ENCODE measurements around the gene CXCL11. TPM values are rescaled to one million over a fixed set of nuclear protein-coding genes. Genes with fewer than 3 reads are reported as not detected.

Gene CXCL11
- total RNA-seq, 4 donors from 2014 or later: not detected

GRCh38 chr4:76017056-76017686 lies 18.7 kb downstream of the CXCL11 start:
- WGBS: 91% methylated on average over 3 of the region's 3 CpGs
- Histone ChIP-seq H3K9me3 (no peaks in the 10 kb centered on the region), H3K36me3 (no peaks in the 10 kb centered on the region), H3K27ac (replicated peaks in 1 of 4) (no peak overlapping the region), H3K4me3 (no peak overlapping the region), H3K27me3 (no peaks in the 10 kb centered on the region), H3K4me1 (peaks cover 2 to 8% (median 5%) of the 10 kb centered on the region in 4 donors)
- no peak for DNase-seq (ENCODE audit: extremely low spot score)
- intact Hi-C loops (cut with DNase I): no loop called here
- TF ChIP-seq POLR2AphosphoS5 (IDR thresholded peaks at IDR 0.05) (no peak), EP300 (IDR thresholded peaks at IDR 0.05) (no peak), CTCF (IDR thresholded peaks at IDR 0.05) (no peak), POLR2A (IDR thresholded peaks at IDR 0.05; ENCODE audit: low read depth) (no peak)

GRCh38 chr4:76016393-76016792 lies 19.5 kb downstream of the CXCL11 start:
- Histone ChIP-seq H3K27me3 (no peaks in the 10 kb centered on the region), H3K4me3 (no peak overlapping the region), H3K9me3 (no peaks in the 10 kb centered on the region), H3K27ac (replicated peaks in 1 of 4) (no peak overlapping the region), H3K4me1 (peaks cover 5 to 16% (median 13%) of the 10 kb centered on the region in 4 donors), H3K36me3 (no peaks in the 10 kb centered on the region)
- 81% methylated on average over 2 of the region's 2 CpGs for WGBS
- TF ChIP-seq POLR2A (IDR thresholded peaks at IDR 0.05; ENCODE audit: low read depth) (no peak), EP300 (IDR thresholded peaks at IDR 0.05) (no peak), CTCF (IDR thresholded peaks at IDR 0.05) (no peak), POLR2AphosphoS5 (IDR thresholded peaks at IDR 0.05) (no peak)
- DNase-seq (ENCODE audit: extremely low spot score): no peak
- intact Hi-C loops (cut with DNase I): no loop called here

- TF ChIP-seq POLR2AphosphoS5 (IDR thresholded peaks at IDR 0.05) (no peak), POLR2A (IDR thresholded peaks at IDR 0.05; ENCODE audit: low read depth) (no peak), CTCF (IDR thresholded peaks at IDR 0.05) (no peak), EP300 (IDR thresholded peaks at IDR 0.05) (no peak)
- H3K27me3 ChIP-seq: no peaks in the 10 kb centered on the region
- H3K4me3 ChIP-seq: no peak overlapping the region
- no peaks in the 10 kb centered on the region for H3K36me3 ChIP-seq
- WGBS: 15% methylated on average over 1 of the region's 1 CpG
- no peak overlapping the region for H3K27ac ChIP-seq (replicated peaks in 1 of 4)
- intact Hi-C loops (cut with DNase I): no loop called here
- no peaks in the 10 kb centered on the region for H3K9me3 ChIP-seq
- DNase-seq (ENCODE audit: extremely low spot score): no peak
- peaks cover 5 to 20% (median 14%) of the 10 kb centered on the region in 4 donors for H3K4me1 ChIP-seq
Measured at GRCh38 chr4:76013540-76013939, 22.3 kb downstream of the CXCL11 start.

GRCh38 chr4:76012388-76012801 lies 23.5 kb downstream of the CXCL11 start:
- H3K4me3 ChIP-seq: peak overlapping the region in 3 of 4 donors; percentile 28 to 48 (median 36)
- DNase-seq (ENCODE audit: extremely low spot score): no peak
- intact Hi-C loops (cut with DNase I): no loop called here
- H3K9me3 ChIP-seq: no peaks in the 10 kb centered on the region
- H3K36me3 ChIP-seq: no peaks in the 10 kb centered on the region
- no peak for TF ChIP-seq CTCF (IDR thresholded peaks at IDR 0.05)
- no peak for TF ChIP-seq POLR2AphosphoS5 (IDR thresholded peaks at IDR 0.05)
- no peak for TF ChIP-seq POLR2A (IDR thresholded peaks at IDR 0.05; ENCODE audit: low read depth)
- TF ChIP-seq EP300 (IDR thresholded peaks at IDR 0.05): no peak
- no peaks in the 10 kb centered on the region for H3K27me3 ChIP-seq
- peaks cover 5 to 20% (median 14%) of the 10 kb centered on the region in 4 donors for H3K4me1 ChIP-seq
- H3K27ac ChIP-seq (replicated peaks in 1 of 4): peak overlapping the region; percentile 52 to 69 (median 64)
- WGBS: 30% methylated on average over 1 of the region's 1 CpG
